ENCODE data around the gene PSORS1C1. TPM values are rescaled to one million over a fixed set of nuclear protein-coding genes. Genes with fewer than 3 reads are reported as not detected.
"Not testable (repeated sequence)": the region's sequence is repeated elsewhere in the genome, so short reads cannot be mapped to it uniquely, and the experiment has no call there.

Gene PSORS1C1
- total RNA-seq, 4 donors from 2014 or later = 4.1 to 15.8 (median 5.5) TPM

DNA sequence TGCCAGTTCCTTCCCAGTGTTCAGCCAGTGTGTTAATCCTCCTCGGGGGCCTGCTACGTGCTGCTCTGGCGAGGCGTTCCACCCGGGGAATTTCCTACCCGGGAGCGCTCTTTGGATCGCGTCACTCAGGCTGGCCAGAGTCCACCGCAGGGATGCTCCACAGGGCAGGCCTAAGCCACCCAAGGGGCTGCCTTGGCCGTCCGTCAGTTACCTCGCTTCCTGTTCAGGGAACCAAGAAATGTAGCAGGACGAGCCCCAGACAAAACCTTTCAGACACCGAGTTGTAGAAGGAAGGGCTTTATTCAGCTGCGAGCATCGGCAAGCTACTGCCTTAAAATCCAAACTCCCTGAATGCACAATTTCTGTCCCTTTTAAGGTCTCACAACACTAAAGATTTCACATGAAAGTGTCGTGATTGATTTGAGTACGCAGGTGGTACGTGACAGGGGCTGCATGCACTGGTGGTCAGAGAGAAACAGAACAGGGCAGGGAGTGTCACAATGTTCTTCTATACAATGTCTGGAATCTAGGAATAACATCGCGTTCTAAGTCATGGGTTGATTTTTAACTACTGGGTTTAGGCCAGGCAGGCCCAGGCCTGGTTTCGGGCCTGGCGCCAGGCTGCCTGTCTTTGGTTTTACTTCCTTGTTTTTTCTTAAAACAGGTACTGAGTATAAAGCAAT, 71.6 kb downstream of the PSORS1C1 start:
- 61% methylated on average over 18 of the region's 24 CpGs for WGBS
- Histone ChIP-seq H3K27me3 (no peaks in the 10 kb centered on the region), H3K4me3 (peak overlapping the region; percentile 17), H3K36me3 (no peaks in the 10 kb centered on the region), H3K9me3 (no peaks in the 10 kb centered on the region), H3K4me1 (peaks cover 12% of the 10 kb centered on the region), H3K27ac (peak overlapping the region; percentile 86)
- peak in 1 of 2 donors; percentile 88 for DNase-seq (ENCODE audit: low spot score in 2 of 2)
- no peak for TF ChIP-seq CTCF (IDR thresholded peaks at IDR 0.05)
- TF ChIP-seq EP300 (IDR thresholded peaks at IDR 0.05) = no peak
- TF ChIP-seq POLR2AphosphoS5 (IDR thresholded peaks at IDR 0.05) = no peak
- no peak for TF ChIP-seq POLR2A (IDR thresholded peaks at IDR 0.05)

DNA sequence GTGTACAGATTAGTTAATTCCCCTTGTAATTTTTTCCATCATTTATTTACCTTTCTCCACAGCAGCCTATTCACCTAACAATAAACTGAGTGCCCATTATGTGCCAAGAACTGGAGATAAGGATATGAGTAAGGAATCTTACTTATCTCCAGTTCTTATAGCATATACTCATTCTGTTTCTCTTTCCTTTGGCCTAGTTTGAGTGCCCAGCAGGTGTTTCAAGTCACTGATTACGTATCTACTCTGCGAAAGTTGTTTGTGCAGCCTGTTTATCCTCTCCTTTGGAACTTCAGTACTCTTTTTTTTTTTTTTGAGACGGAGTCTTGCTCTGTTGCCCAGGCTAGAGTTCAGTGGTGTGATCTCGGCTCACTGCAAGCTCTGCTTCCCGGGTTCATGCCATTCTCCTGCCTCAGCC, 73.2 kb downstream of the PSORS1C1 start:
- DNase-seq (ENCODE audit: low spot score in 2 of 2) = no peak
- H3K27ac ChIP-seq = no peak overlapping the region
- H3K36me3 ChIP-seq = no peaks in the 10 kb centered on the region
- H3K4me1 ChIP-seq = peaks cover 12% of the 10 kb centered on the region
- H3K9me3 ChIP-seq = no peaks in the 10 kb centered on the region
- WGBS = 62% methylated on average over 5 of the region's 5 CpGs
- H3K4me3 ChIP-seq = no peak overlapping the region
- no peak for TF ChIP-seq EP300 (IDR thresholded peaks at IDR 0.05)
- TF ChIP-seq POLR2A (IDR thresholded peaks at IDR 0.05) = no peak
- no peak for TF ChIP-seq CTCF (IDR thresholded peaks at IDR 0.05)
- no peak for TF ChIP-seq POLR2AphosphoS5 (IDR thresholded peaks at IDR 0.05)
- no peaks in the 10 kb centered on the region for H3K27me3 ChIP-seq

GRCh38 chr6:31189223-31189622, 74.6 kb downstream of the PSORS1C1 start:
- not testable (repeated sequence) for H3K9me3 ChIP-seq; H3K27me3 ChIP-seq; H3K4me3 ChIP-seq; DNase-seq (ENCODE audit: low spot score in 2 of 2); H3K27ac ChIP-seq; H3K36me3 ChIP-seq
- 94% methylated on average over 3 of the region's 3 CpGs for WGBS
- H3K4me1 ChIP-seq = peaks cover 12% of the 10 kb centered on the region

Other genes with a start within 250 kb of the PSORS1C1 start
- gene DDR1, start 230.3 kb upstream of the PSORS1C1 start, total RNA-seq = 100 to 1,000 TPM; 161 to 210 (median 188) TPM
- gene GTF2H4, start 206.6 kb upstream of the PSORS1C1 start, total RNA-seq = 10 to 100 TPM; 10.5 to 33.5 (median 11.3) TPM
- 10 to 100 TPM; 12.6 to 22.0 (median 19.2) TPM for gene VARS2, start 200.6 kb upstream of the PSORS1C1 start, total RNA-seq
- gene SFTA2, start 182.6 kb upstream of the PSORS1C1 start, total RNA-seq = not detected
- gene MUCL3, start 173.8 kb upstream of the PSORS1C1 start, total RNA-seq = not detected
- gene MUC21, start 131.1 kb upstream of the PSORS1C1 start, total RNA-seq = under 1 TPM in 1 of 4 donors, not detected in 3; 0.38 TPM
- under 1 TPM in 1 of 4 donors, not detected in 3; 0.18 TPM for gene MUC22, start 104.3 kb upstream of the PSORS1C1 start, total RNA-seq
- gene C6orf15, start 2.2 kb upstream of the PSORS1C1 start, total RNA-seq = 10 to 100 TPM in 2 of 4 donors, 1 to 10 TPM in 2; 5.5 to 20.7 (median 8.8) TPM
- gene CDSN, start 5.6 kb downstream of the PSORS1C1 start, total RNA-seq = 100 to 1,000 TPM in 3 of 4 donors, 10 to 100 TPM in 1; 16.3 to 598 (median 403) TPM
- 10 to 100 TPM in 3 of 4 donors, 1 to 10 TPM in 1; 5.9 to 63.0 (median 27.8) TPM for gene PSORS1C2, start 24.3 kb downstream of the PSORS1C1 start, total RNA-seq
- gene CCHCR1, start 43.0 kb downstream of the PSORS1C1 start, total RNA-seq = 10 to 100 TPM; 10.7 to 33.4 (median 16.5) TPM
- gene TCF19, start 43.8 kb downstream of the PSORS1C1 start, total RNA-seq = 10 to 100 TPM; 14.8 to 24.3 (median 23.8) TPM
- gene POU5F1, start 55.9 kb downstream of the PSORS1C1 start, total RNA-seq = 10 to 100 TPM in 1 of 4 donors, 1 to 10 TPM in 2, under 1 TPM in 1; 0.85 to 13.0 (median 7.7) TPM
- 100 to 1,000 TPM; 106 to 510 (median 336) TPM for gene HLA-C, start 157.3 kb downstream of the PSORS1C1 start, total RNA-seq
- 1,000 to 10,000 TPM in 3 of 4 donors, 100 to 1,000 TPM in 1; 995 to 1,612 (median 1,279) TPM for gene HLA-B, start 242.4 kb downstream of the PSORS1C1 start, total RNA-seq